ENCODE measurements around the gene SMTN. TPM values are rescaled to one million over a fixed set of nuclear protein-coding genes. Genes with fewer than 3 reads are reported as not detected.
A peak's percentile ranks its signal among the peaks of the same experiment; 100 is the strongest.

The SMTN gene
- total RNA-seq, 1 donor from 2014 or later, result 13.3 TPM

DNA sequence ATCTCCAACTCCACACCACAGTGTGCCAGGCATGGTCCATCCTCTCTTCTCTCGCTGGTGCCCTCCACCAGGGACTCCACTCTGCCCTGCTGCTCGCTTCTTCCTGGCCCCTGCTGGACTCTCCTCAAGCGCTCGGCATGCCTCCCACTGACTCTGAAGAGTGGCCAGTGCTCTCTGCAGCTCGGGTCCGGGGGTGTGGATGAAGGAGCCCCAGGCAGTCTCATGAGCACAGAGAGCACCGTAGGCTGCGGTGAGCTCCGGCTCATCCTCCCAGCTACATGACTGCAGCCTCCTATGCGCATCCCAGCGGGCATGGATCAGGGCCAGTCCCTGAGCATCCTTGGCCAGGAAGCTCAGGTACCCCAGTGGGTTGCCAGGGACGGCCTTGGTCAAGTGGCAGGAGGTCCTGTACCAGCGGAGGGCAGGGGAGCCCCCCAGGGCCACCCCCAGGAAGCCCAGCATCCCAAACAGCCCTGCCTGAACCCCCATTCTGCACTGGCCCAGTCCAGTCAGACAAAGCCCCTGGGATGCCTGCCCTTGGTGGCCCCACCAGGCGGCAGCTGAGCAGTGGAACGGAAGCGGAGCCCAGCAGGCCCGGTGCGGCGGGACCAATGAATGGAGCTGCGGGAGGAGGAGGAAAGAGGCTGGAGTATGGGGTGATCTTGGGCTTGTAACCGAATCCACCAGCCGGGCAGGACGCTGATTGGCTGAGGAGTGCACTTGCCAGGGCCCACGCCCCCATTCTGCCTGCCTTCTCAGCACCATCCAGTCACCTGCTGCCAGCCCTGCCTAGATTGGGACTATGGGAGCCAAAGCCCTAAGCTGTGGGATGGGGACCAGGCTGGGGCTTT, 59.0 kb downstream of the SMTN start, which contains the start of gene PLA2G3:
Gene PLA2G3 (minus strand): TSS at position 643 of the 851 bp plus-strand sequence. CDS start 154 bp downstream, at position 489.
- peaks cover 2% of the 10 kb centered on the region for H3K4me1 Mint-ChIP-seq (ENCODE audit: low read depth, unreplicated experiment)
- H3K9me3 Mint-ChIP-seq (ENCODE audit: unreplicated experiment), result peaks cover 2% of the 10 kb centered on the region
- no peaks in the 10 kb centered on the region for H3K36me3 Mint-ChIP-seq (ENCODE audit: unreplicated experiment)
- H3K27me3 Mint-ChIP-seq (ENCODE audit: unreplicated experiment), result peaks cover 5% of the 10 kb centered on the region
- H3K4me3 Mint-ChIP-seq (ENCODE audit: unreplicated experiment), result peak within 1 kb of the TSS; percentile 15
- peak; percentile 49 for DNase-seq
- TF ChIP-seq, protein P1, sequence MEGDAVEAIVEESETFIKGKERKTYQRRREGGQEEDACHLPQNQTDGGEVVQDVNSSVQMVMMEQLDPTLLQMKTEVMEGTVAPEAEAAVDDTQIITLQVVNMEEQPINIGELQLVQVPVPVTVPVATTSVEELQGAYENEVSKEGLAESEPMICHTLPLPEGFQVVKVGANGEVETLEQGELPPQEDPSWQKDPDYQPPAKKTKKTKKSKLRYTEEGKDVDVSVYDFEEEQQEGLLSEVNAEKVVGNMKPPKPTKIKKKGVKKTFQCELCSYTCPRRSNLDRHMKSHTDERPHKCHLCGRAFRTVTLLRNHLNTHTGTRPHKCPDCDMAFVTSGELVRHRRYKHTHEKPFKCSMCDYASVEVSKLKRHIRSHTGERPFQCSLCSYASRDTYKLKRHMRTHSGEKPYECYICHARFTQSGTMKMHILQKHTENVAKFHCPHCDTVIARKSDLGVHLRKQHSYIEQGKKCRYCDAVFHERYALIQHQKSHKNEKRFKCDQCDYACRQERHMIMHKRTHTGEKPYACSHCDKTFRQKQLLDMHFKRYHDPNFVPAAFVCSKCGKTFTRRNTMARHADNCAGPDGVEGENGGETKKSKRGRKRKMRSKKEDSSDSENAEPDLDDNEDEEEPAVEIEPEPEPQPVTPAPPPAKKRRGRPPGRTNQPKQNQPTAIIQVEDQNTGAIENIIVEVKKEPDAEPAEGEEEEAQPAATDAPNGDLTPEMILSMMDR (IDR thresholded peaks at IDR 0.05; ENCODE audit: partially characterized antibody, unreplicated experiment), result no peak
- no peak within 1 kb of the TSS for H3K27ac Mint-ChIP-seq (ENCODE audit: unreplicated experiment)

DNA sequence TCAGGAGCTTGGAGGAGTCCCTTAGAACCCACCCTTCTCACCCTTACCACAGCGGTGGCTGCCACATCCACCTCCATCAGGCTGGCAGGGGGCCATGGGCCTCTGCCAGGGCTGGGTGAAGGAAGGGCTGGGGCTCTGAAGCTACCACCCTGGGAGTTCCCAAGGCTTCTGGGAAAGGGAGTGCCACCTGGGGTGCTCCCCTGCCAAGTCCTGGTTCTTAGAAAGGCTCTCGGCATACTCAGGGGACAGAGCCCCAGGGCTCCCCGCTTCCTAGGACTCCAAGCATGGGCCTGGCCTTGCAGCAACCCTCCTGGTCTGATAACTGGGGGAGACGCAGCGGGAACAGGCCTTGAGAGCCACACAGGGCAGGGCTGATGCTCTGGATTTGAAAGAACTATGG, 59.6 kb downstream of the SMTN start:
- peaks cover 2% of the 10 kb centered on the region for H3K4me1 Mint-ChIP-seq (ENCODE audit: low read depth, unreplicated experiment)
- DNase-seq, result no peak
- peaks cover 2% of the 10 kb centered on the region for H3K9me3 Mint-ChIP-seq (ENCODE audit: unreplicated experiment)
- TF ChIP-seq, protein P1 (IDR thresholded peaks at IDR 0.05; ENCODE audit: partially characterized antibody, unreplicated experiment), result no peak
- peaks cover 5% of the 10 kb centered on the region for H3K27me3 Mint-ChIP-seq (ENCODE audit: unreplicated experiment)
- no peaks in the 10 kb centered on the region for H3K36me3 Mint-ChIP-seq (ENCODE audit: unreplicated experiment)
- no peak overlapping the region for H3K4me3 Mint-ChIP-seq (ENCODE audit: unreplicated experiment)
- H3K27ac Mint-ChIP-seq (ENCODE audit: unreplicated experiment), result no peak overlapping the region

DNA sequence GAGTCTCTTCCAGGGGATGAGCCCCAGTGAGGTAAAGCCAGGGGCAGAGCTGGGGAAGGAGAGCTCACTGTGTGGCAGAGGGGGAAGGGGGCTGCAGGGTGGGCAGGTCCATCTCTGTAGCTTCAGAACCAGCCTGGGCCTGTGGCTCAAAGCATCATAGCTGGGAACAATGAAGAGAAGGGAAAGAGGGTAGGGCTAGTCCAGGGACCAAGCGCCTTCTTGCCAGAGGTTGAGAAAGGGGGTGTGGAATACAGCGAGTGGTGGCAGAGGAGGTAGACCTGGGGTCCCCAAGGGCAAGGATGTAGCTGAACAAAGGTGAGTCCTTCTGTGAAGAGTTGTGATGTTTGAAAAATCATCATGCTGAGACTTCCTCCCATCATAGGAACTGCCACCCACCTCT, 60.4 kb downstream of the SMTN start:
- TF ChIP-seq, protein P1 (IDR thresholded peaks at IDR 0.05; ENCODE audit: partially characterized antibody, unreplicated experiment), result no peak
- no peaks in the 10 kb centered on the region for H3K36me3 Mint-ChIP-seq (ENCODE audit: unreplicated experiment)
- peaks cover 2% of the 10 kb centered on the region for H3K4me1 Mint-ChIP-seq (ENCODE audit: low read depth, unreplicated experiment)
- no peak overlapping the region for H3K27ac Mint-ChIP-seq (ENCODE audit: unreplicated experiment)
- peaks cover 5% of the 10 kb centered on the region for H3K27me3 Mint-ChIP-seq (ENCODE audit: unreplicated experiment)
- peaks cover 4% of the 10 kb centered on the region for H3K9me3 Mint-ChIP-seq (ENCODE audit: unreplicated experiment)
- no peak overlapping the region for H3K4me3 Mint-ChIP-seq (ENCODE audit: unreplicated experiment)
- no peak for DNase-seq

DNA sequence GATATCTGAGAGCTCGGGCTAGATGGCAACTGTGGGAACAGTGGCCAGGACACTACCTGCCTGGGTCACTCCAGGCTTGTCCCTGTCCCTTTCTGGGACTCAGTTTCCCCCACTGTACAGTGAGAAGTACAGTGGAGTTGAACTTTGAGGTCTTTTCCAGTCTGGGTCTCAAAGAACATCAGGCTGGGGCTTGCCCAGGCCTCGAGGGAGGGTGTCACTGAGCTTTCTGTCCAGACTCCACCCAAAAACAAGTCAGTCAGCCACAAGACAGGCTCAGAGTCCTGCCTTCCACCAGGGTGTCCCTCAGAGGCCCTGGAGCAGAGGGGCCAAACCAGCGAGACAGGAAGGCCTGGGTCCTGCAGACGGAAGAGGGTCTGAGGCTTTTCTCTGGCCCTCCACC, 61.2 kb downstream of the SMTN start:
- TF ChIP-seq, protein P1 (IDR thresholded peaks at IDR 0.05; ENCODE audit: partially characterized antibody, unreplicated experiment), result no peak
- no peak overlapping the region for H3K4me3 Mint-ChIP-seq (ENCODE audit: unreplicated experiment)
- DNase-seq, result no peak

DNA sequence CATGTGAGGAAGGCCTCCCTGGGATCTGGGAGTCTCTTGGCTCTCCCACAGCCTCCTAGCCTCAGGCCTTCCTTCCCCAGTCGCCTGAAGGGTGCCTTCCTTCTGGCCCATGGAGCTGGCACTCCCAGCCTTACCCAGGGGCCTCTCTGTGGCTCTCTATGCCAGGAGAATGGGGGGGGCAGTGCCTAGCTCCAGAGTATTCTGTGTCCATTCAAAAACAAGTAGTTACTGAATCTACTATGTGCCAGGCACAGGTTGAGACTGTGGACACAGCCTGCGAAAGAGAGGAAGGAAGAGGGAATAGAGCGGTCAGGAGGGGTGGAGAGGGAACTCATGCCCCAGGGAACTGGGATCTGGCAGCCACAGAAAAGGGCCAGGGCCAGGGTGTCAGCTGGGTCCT, 61.9 kb downstream of the SMTN start:
- no peaks in the 10 kb centered on the region for H3K36me3 Mint-ChIP-seq (ENCODE audit: unreplicated experiment)
- peaks cover 4% of the 10 kb centered on the region for H3K9me3 Mint-ChIP-seq (ENCODE audit: unreplicated experiment)
- no peak overlapping the region for H3K27ac Mint-ChIP-seq (ENCODE audit: unreplicated experiment)
- H3K4me1 Mint-ChIP-seq (ENCODE audit: low read depth, unreplicated experiment), result peaks cover 2% of the 10 kb centered on the region
- H3K4me3 Mint-ChIP-seq (ENCODE audit: unreplicated experiment), result no peak overlapping the region
- TF ChIP-seq, protein P1 (IDR thresholded peaks at IDR 0.05; ENCODE audit: partially characterized antibody, unreplicated experiment), result no peak
- no peak for DNase-seq
- peaks cover 3% of the 10 kb centered on the region for H3K27me3 Mint-ChIP-seq (ENCODE audit: unreplicated experiment)

More for the DNA sequence above, 61.2 kb downstream of the SMTN start:
- H3K27ac Mint-ChIP-seq (ENCODE audit: unreplicated experiment), result no peak overlapping the region
- H3K27me3 Mint-ChIP-seq (ENCODE audit: unreplicated experiment), result peaks cover 4% of the 10 kb centered on the region
- peaks cover 2% of the 10 kb centered on the region for H3K4me1 Mint-ChIP-seq (ENCODE audit: low read depth, unreplicated experiment)
- peaks cover 4% of the 10 kb centered on the region for H3K9me3 Mint-ChIP-seq (ENCODE audit: unreplicated experiment)
- no peaks in the 10 kb centered on the region for H3K36me3 Mint-ChIP-seq (ENCODE audit: unreplicated experiment)

Measured in glutamatergic neuron (in vitro differentiated cells).